CD4-positive, alpha-beta memory T cell (primary cell): ENCODE data around the gene TMC5. TPM values are rescaled to one million over a fixed set of nuclear protein-coding genes. Genes with fewer than 3 reads are reported as not detected.

ENCODE experiments used
- CTCF ChIA-PET: fragments of 350-600 bp; sonication (Branson Sonifier 250); formaldehyde crosslinking; loops from one replicate; lab custom pipeline; 2021; ENCODE audit warnings: inconsistent platforms; ENCODE audit not compliant: partially characterized antibody; lab: Charles Lee
- POLR2A ChIA-PET: fragments of 350-600 bp; sonication (Branson Sonifier 250); formaldehyde crosslinking; loops from one replicate; lab custom pipeline; 2021; ENCODE audit not compliant: partially characterized antibody; lab: Charles Lee
- DNase-seq, 5 donors: peaks; one replicate each; pipeline versions ENCODE4 v3.0.0 to v3.0.0-alpha.2; 2020 to 2022; ENCODE audit warnings: mixed read lengths in 1 of 5
- H3K27ac ChIP-seq: one replicate; pipeline ENCODE4 v1.7.0; 2013; ENCODE audit warnings: low read depth, low read length
- H3K27me3 ChIP-seq: 2 replicates; pipeline ENCODE4 v1.7.0; 2013; ENCODE audit warnings: mild to moderate bottlenecking, low read length, moderate library complexity; ENCODE audit not compliant: insufficient read depth
- H3K36me3 ChIP-seq: 2 replicates; pipeline ENCODE4 v1.7.0; 2013; ENCODE audit warnings: mild to moderate bottlenecking, low read length, moderate library complexity; ENCODE audit not compliant: insufficient read depth
- H3K4me1 ChIP-seq: 2 replicates; pipeline ENCODE4 v1.7.0; 2013; ENCODE audit warnings: mild to moderate bottlenecking, low read length, moderate library complexity; ENCODE audit not compliant: insufficient read depth
- H3K4me3 ChIP-seq, 2 donors: one replicate each; pipeline ENCODE4 v1.7.0; 2013; ENCODE audit warnings: low read length in 2 of 2, mild to moderate bottlenecking in 1 of 2
- H3K9me3 ChIP-seq, 2 donors: one replicate each; pipeline ENCODE4 v1.7.0; 2013; ENCODE audit warnings: low read length in 2 of 2, control low read depth in 1 of 2; ENCODE audit not compliant: control insufficient read depth in 1 of 2
- H3K27ac Mint-ChIP-seq, 7 donors: one replicate each; pipeline ENCODE4 v1.8.0; 2020 to 2021; ENCODE audit warnings: mixed read lengths in 7 of 7, mild to moderate bottlenecking in 6 of 7, inconsistent platforms in 3 of 7, moderate library complexity in 3 of 7
- H3K27me3 Mint-ChIP-seq, 2 donors: one replicate each; pipeline ENCODE4 v1.8.0; 2020 to 2021; ENCODE audit warnings: mixed read lengths in 2 of 2
- H3K36me3 Mint-ChIP-seq, 2 donors: one replicate each; pipeline ENCODE4 v1.8.0; 2020 to 2021; ENCODE audit warnings: mixed read lengths in 2 of 2, inconsistent platforms in 1 of 2, mild to moderate bottlenecking in 1 of 2
- H3K4me1 Mint-ChIP-seq, 4 donors: one replicate each; pipeline ENCODE4 v1.8.0; 2020 to 2021; ENCODE audit warnings: mixed read lengths in 4 of 4, mild to moderate bottlenecking in 1 of 4
- H3K4me3 Mint-ChIP-seq, 8 donors: one replicate each; pipeline ENCODE4 v1.8.0; 2020 to 2021; ENCODE audit warnings: mixed read lengths in 8 of 8, mild to moderate bottlenecking in 7 of 8, moderate library complexity in 6 of 8, inconsistent platforms in 3 of 8
- H3K9me3 Mint-ChIP-seq, 8 donors: one replicate each; pipeline ENCODE4 v1.8.0; 2020 to 2021; ENCODE audit warnings: mixed read lengths in 8 of 8, mild to moderate bottlenecking in 5 of 8, inconsistent platforms in 3 of 8, moderate library complexity in 1 of 8
- intact Hi-C: fragments of 100-400 bp; cut with micrococcal nuclease; formaldehyde crosslinking; loops from one replicate; pipeline ENCODE4 v1.15.1; 2023
- polyA plus RNA-seq, 2 donors: library from polyadenylated mRNA; unstranded; fragments of 300-500 nt; fragmentation: Illumina TruSeq; gene quantifications; one replicate each; pipeline ENCODE4 v1.2.3, GENCODE V29; 2021
- total RNA-seq, 2 experiments: library from RNA; stranded (reverse); gene quantifications; one replicate each; pipeline ENCODE4 v1.2.3, GENCODE V29; 2021

TMC5 gene
- total and polyA plus RNA-seq, 4 experiments from 2014 or later, result 0.57 TPM; not detected in 3

DNA sequence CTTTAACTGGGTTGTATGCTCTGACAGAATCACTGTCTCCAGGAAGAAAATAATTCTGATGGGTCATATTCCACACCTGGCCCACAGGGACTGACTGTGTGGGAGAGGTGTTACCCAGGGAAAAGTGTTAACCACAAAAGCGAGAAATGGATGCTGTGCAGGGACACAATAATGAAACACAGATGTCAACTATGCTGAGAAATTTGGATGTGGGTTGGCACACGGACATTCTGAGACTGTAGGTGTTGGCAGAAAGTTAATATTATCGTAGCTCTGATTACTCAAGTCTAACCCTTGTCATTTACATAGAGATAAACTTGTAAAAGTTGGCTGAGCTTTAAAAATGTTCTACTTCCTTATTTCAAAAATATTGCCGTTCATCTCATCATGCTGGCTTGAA is 19.6 kb downstream of the TMC5 start:
- Mint-ChIP-seq H3K4me1 (peaks cover 0 to 3% (median under 1%) of the 10 kb centered on the region in 4 donors), H3K9me3 (no peaks in the 10 kb centered on the region), H3K27ac (peak overlapping the region in 1 of 7 donors; percentile 42), H3K36me3 (no peaks in the 10 kb centered on the region), H3K4me3 (no peak overlapping the region), H3K27me3 (peaks cover 0 to 3% of the 10 kb centered on the region in 2 donors)
- intact Hi-C loops, result no loop called here
- no peak overlapping the region for H3K4me3 ChIP-seq
- ChIA-PET CTCF (no interaction called here), POLR2A (no interaction called here)
- H3K27ac ChIP-seq, result no peak overlapping the region
- no peaks in the 10 kb centered on the region for H3K9me3 ChIP-seq
- H3K27me3 ChIP-seq, result no peaks in the 10 kb centered on the region
- H3K4me1 ChIP-seq, result no peaks in the 10 kb centered on the region
- no peaks in the 10 kb centered on the region for H3K36me3 ChIP-seq
- DNase-seq, result no peak

DNA sequence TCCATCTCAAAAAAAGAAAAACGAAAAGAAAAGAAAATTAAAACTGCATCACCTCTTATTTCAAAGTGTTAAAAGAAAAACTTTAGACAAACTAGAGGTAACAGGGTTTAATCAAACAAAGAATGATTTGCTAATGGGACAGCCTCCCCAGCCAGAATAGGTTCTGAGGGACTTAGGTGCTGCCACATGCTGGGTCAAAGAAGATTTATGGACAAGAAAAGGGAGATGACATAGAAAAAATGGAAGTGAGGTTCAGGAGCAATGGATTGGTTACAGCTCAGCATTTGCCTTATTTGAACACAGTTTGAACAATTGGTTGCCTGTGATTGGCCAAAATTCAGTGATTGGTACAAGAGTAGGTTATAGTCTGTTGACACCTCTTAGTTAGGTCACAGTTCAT is 21.1 kb downstream of the TMC5 start:
- no peaks in the 10 kb centered on the region for H3K27me3 ChIP-seq
- H3K4me3 ChIP-seq, result no peak overlapping the region
- H3K9me3 ChIP-seq, result no peaks in the 10 kb centered on the region
- Mint-ChIP-seq H3K4me1 (peaks cover 0 to 1% (median 0%) of the 10 kb centered on the region in 4 donors), H3K36me3 (peaks cover 0 to 3% of the 10 kb centered on the region in 2 donors), H3K9me3 (peaks cover 0 to 4% (median 0%) of the 10 kb centered on the region in 8 donors), H3K4me3 (no peak overlapping the region), H3K27ac (no peak overlapping the region), H3K27me3 (peaks cover 2 to 7% of the 10 kb centered on the region in 2 donors)
- no peak overlapping the region for H3K27ac ChIP-seq
- intact Hi-C loops, result no loop called here
- no peak for DNase-seq
- POLR2A ChIA-PET, result no interaction called here
- no peaks in the 10 kb centered on the region for H3K4me1 ChIP-seq
- no peaks in the 10 kb centered on the region for H3K36me3 ChIP-seq
- CTCF ChIA-PET, result no interaction called here

DNA sequence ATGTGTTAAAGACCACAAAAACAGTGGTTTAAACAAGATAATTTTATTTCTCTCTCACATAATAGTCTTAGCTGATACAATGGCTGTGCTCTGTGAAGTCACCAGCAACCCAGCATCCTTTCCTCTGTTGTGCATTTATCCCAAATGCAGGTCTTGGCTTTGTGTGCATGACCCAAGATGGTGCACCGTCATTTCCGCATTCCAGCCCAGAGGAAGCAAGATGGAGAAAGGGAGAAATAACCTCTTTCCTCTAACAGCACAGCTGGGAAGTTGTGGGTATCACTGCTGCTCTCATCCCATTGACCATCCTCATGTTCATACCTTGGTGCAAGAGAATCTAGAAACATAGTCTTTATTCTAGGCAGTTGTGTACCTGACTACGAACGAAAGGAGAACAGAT is 21.8 kb downstream of the TMC5 start:
- no peak for DNase-seq
- no peak overlapping the region for H3K27ac ChIP-seq
- Mint-ChIP-seq H3K36me3 (peaks cover 0 to 4% of the 10 kb centered on the region in 2 donors), H3K9me3 (peaks cover 0 to 4% (median 0%) of the 10 kb centered on the region in 8 donors), H3K4me1 (peaks cover 0 to 1% (median 0%) of the 10 kb centered on the region in 4 donors), H3K27me3 (peaks cover 2 to 8% of the 10 kb centered on the region in 2 donors), H3K27ac (no peak overlapping the region), H3K4me3 (no peak overlapping the region)
- intact Hi-C loops, result no loop called here
- CTCF ChIA-PET, result no interaction called here
- no peaks in the 10 kb centered on the region for H3K36me3 ChIP-seq
- H3K9me3 ChIP-seq, result no peaks in the 10 kb centered on the region
- POLR2A ChIA-PET, result no interaction called here
- H3K27me3 ChIP-seq, result no peaks in the 10 kb centered on the region
- H3K4me3 ChIP-seq, result no peak overlapping the region
- no peaks in the 10 kb centered on the region for H3K4me1 ChIP-seq

DNA sequence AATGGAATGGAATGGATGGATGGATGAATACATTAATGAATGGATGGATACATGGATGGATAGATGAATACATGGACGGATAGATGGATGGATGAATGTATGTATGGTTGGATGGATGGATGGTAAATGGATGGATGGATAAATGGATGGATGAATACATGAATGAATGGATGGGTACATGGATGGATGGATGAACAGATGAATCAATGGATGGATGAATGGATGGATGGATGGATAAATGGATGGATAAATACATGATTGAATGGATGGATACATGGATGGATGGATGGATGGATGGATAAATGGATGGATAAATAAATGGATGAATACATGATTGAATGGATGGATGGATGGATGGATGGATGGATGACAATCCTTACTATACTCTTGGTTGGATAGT is 26.0 kb downstream of the TMC5 start:
- no peak overlapping the region for H3K4me3 Mint-ChIP-seq
- no peak overlapping the region for H3K4me3 ChIP-seq
- POLR2A ChIA-PET, result no interaction called here
- H3K27me3 ChIP-seq, result no peaks in the 10 kb centered on the region
- CTCF ChIA-PET, result no interaction called here
- H3K36me3 Mint-ChIP-seq, result peaks cover 0 to 4% of the 10 kb centered on the region in 2 donors
- H3K9me3 ChIP-seq, result no peaks in the 10 kb centered on the region
- no peak for DNase-seq
- no peak overlapping the region for H3K27ac ChIP-seq
- peaks cover 2 to 5% of the 10 kb centered on the region in 2 donors for H3K27me3 Mint-ChIP-seq
- peaks cover 0 to 1% (median 0%) of the 10 kb centered on the region in 4 donors for H3K4me1 Mint-ChIP-seq
- intact Hi-C loops, result no loop called here
- no peaks in the 10 kb centered on the region for H3K4me1 ChIP-seq
- peaks cover 0 to 4% (median 0%) of the 10 kb centered on the region in 8 donors for H3K9me3 Mint-ChIP-seq
- no peak overlapping the region for H3K27ac Mint-ChIP-seq
- H3K36me3 ChIP-seq, result no peaks in the 10 kb centered on the region

DNA sequence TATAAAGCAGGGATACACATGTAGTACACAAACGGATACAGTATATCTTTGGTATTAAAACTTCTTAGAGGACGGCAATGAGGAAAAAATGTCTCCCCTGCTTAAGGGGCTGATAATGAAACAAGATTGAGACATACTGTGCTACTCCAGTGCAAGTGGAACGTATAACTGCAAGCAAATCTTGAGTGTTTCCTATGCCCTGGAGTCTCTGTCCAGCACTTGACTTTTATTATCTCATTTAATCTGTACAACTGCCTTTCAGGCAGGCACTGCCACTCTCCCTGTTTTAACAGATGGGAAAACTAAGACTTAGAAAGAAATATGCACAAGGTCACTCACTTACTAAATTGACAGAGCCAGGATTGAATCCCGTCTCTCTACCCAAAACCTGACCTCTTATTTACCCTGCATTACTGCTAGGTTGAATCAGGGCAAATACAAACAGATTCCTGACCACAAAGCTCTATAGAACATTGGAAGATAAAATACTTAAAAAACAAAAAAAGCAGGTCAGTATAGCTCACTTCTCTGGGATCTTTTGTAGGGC is 28.7 kb downstream of the TMC5 start:
- no peaks in the 10 kb centered on the region for H3K9me3 ChIP-seq
- intact Hi-C loops, result no loop called here
- H3K36me3 Mint-ChIP-seq, result peaks cover 0 to 4% of the 10 kb centered on the region in 2 donors

DNA sequence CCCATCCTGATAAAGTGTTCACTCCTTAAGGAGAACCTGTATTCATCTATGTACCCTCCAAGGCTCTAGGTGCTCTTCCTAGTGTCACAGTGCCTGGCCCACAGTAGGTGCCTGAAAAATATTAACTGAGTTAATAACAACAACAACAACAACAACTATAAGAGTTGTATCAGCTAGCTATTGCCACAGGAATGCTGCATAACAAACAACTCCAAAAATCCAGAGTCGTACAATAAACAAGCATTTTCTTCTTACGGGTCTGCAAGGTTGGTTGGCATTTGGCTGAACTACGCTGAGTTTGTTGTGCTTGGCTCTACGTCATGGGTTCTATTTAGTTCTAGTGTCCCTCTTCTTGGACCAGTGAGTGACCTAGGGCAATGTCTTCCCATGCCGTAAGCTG is 29.2 kb downstream of the TMC5 start:
- peaks cover 0 to 1% (median 0%) of the 10 kb centered on the region in 4 donors for H3K4me1 Mint-ChIP-seq
- H3K9me3 Mint-ChIP-seq, result peaks cover 0 to 4% (median 0%) of the 10 kb centered on the region in 8 donors
- peaks cover 4 to 5% of the 10 kb centered on the region in 2 donors for H3K27me3 Mint-ChIP-seq
- peaks cover 0 to 4% of the 10 kb centered on the region in 2 donors for H3K36me3 Mint-ChIP-seq
- DNase-seq, result no peak
- Histone ChIP-seq H3K4me3 (no peak overlapping the region), H3K9me3 (no peaks in the 10 kb centered on the region), H3K27me3 (no peaks in the 10 kb centered on the region), H3K27ac (no peak overlapping the region), H3K36me3 (no peaks in the 10 kb centered on the region), H3K4me1 (no peaks in the 10 kb centered on the region)
- H3K4me3 Mint-ChIP-seq, result no peak overlapping the region
- H3K27ac Mint-ChIP-seq, result no peak overlapping the region
- ChIA-PET POLR2A (no interaction called here), CTCF (no interaction called here)
- intact Hi-C loops, result no loop called here

More for the DNA sequence above, 28.7 kb downstream of the TMC5 start:
- H3K4me3 ChIP-seq, result no peak overlapping the region
- ChIA-PET CTCF (no interaction called here), POLR2A (no interaction called here)
- H3K4me1 ChIP-seq, result no peaks in the 10 kb centered on the region
- H3K4me3 Mint-ChIP-seq, result no peak overlapping the region
- H3K27ac Mint-ChIP-seq, result no peak overlapping the region
- H3K27ac ChIP-seq, result no peak overlapping the region
- peaks cover 4 to 5% of the 10 kb centered on the region in 2 donors for H3K27me3 Mint-ChIP-seq
- H3K36me3 ChIP-seq, result no peaks in the 10 kb centered on the region
- peaks cover 0 to 4% (median 0%) of the 10 kb centered on the region in 8 donors for H3K9me3 Mint-ChIP-seq
- no peaks in the 10 kb centered on the region for H3K27me3 ChIP-seq
- DNase-seq, result no peak
- H3K4me1 Mint-ChIP-seq, result peaks cover 0 to 1% (median 0%) of the 10 kb centered on the region in 4 donors

DNA sequence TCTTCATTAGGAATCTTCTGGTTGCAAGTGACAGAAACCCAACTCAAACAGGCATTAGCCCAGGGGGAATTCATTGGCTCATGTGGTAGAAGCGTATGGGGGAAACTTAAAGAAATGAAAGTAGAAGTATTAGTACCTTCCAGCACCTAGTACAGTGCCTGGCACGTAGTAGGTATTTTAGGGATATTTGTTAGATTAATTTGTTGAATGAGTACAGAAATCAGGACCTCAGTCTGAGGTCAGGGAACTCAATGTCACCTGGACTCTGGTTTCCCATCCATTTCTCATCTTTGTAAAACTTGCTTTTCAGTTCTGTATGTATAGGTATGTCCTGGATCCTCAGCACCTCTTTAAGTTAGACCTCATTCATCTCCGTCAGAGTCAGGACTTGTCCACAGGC is 32.5 kb downstream of the TMC5 start:
- Mint-ChIP-seq H3K36me3 (no peaks in the 10 kb centered on the region), H3K27ac (no peak overlapping the region), H3K4me3 (no peak overlapping the region), H3K4me1 (no peaks in the 10 kb centered on the region), H3K9me3 (no peaks in the 10 kb centered on the region), H3K27me3 (peaks cover 0 to 2% of the 10 kb centered on the region in 2 donors)
- Histone ChIP-seq H3K4me1 (no peaks in the 10 kb centered on the region), H3K27me3 (no peaks in the 10 kb centered on the region), H3K36me3 (no peaks in the 10 kb centered on the region), H3K4me3 (no peak overlapping the region), H3K9me3 (no peaks in the 10 kb centered on the region), H3K27ac (no peak overlapping the region)
- POLR2A ChIA-PET, result no interaction called here
- CTCF ChIA-PET, result no interaction called here
- intact Hi-C loops, result no loop called here
- no peak for DNase-seq
